Placental pericyte (primary cell): ENCODE measurements around the gene UXT. TPM values are rescaled to one million over a fixed set of nuclear protein-coding genes. Genes with fewer than 3 reads are reported as not detected.

Experiments
- total RNA-seq: library from RNA; depleted of rRNA; stranded (reverse); fragments of >200 nt; gene quantifications from 2 replicates; pipeline ENCODE4 v1.2.3, GENCODE V29; 2012

UXT gene
- total RNA-seq: 58.6 and 98.5 TPM in 2 replicates

GRCh38 chrX:47658684-47659420 is at the start of gene UXT:
TSS of gene UXT (minus strand) at chrX:47659180. CDS start at chrX:47658927, 253 bp downstream.

GRCh38 chrX:47650164-47651042 is 8.6 kb downstream of the UXT start, which contains the start of gene ELK1:
TSS of gene ELK1 (minus strand) at chrX:47650563. CDS start at chrX:47641441, 9,122 bp downstream.

GRCh38 chrX:47629419-47630200 is 29.4 kb downstream of the UXT start, which contains the start of gene CFP:
TSS of gene CFP (minus strand) at chrX:47629930. CDS start at chrX:47629844, 86 bp downstream.

GRCh38 chrX:47619486-47620302 is 39.3 kb downstream of the UXT start, which contains the start of gene SYN1:
TSS of gene SYN1 (minus strand) at chrX:47619857. CDS start at chrX:47619728, 129 bp downstream.

Other genes with a start within 250 kb of the UXT start
- 7.0 and 10.0 TPM in 2 replicates for gene ZNF41, start 176.0 kb downstream of the UXT start, total RNA-seq
- 37.2 and 57.3 TPM in 2 replicates for gene ARAF, start 98.0 kb downstream of the UXT start, total RNA-seq
- 830 and 1,502 TPM in 2 replicates for gene TIMP1, start 76.7 kb downstream of the UXT start, total RNA-seq
- 0.43 and 1.1 TPM in 2 replicates for gene SYN1, start 39.3 kb downstream of the UXT start, total RNA-seq
- gene CFP, start 29.2 kb downstream of the UXT start, total RNA-seq: 0.22 and 0.57 TPM in 2 replicates
- gene ELK1, start 8.6 kb downstream of the UXT start, total RNA-seq: 33.9 and 42.4 TPM in 2 replicates
- gene ZNF81, start 177.7 kb upstream of the UXT start, total RNA-seq: 3.5 and 7.7 TPM in 2 replicates